Coronary artery (tissue), 2 donors: ENCODE data around the gene FCRL6.
A peak's percentile ranks its signal among the peaks of the same experiment; 100 is the strongest.

Source experiments
- DNase-seq: peaks from one replicate; pipeline ENCODE4 v3.0.0-alpha.2; 2017; ENCODE audit warnings: low spot score
- H3K27ac ChIP-seq, 2 donors: fragments of 200-600 bp; sonication (generic); one replicate each; pipeline ENCODE4 v1.5.1; 2016 to 2019
- H3K4me3 ChIP-seq: fragments of 200-600 bp; sonication (generic); 2 replicates; pipeline ENCODE4 v1.5.1; 2016; ENCODE audit warnings: mild to moderate bottlenecking, moderate library complexity
- TF ChIP-seq, protein P1 (sequence below): fragments of 200-600 bp; sonication (generic); IDR thresholded peaks from one replicate; pipeline ENCODE4 v1.5.1; 2019; ENCODE audit warnings: antibody characterized with exemption

The FCRL6 gene

DNA sequence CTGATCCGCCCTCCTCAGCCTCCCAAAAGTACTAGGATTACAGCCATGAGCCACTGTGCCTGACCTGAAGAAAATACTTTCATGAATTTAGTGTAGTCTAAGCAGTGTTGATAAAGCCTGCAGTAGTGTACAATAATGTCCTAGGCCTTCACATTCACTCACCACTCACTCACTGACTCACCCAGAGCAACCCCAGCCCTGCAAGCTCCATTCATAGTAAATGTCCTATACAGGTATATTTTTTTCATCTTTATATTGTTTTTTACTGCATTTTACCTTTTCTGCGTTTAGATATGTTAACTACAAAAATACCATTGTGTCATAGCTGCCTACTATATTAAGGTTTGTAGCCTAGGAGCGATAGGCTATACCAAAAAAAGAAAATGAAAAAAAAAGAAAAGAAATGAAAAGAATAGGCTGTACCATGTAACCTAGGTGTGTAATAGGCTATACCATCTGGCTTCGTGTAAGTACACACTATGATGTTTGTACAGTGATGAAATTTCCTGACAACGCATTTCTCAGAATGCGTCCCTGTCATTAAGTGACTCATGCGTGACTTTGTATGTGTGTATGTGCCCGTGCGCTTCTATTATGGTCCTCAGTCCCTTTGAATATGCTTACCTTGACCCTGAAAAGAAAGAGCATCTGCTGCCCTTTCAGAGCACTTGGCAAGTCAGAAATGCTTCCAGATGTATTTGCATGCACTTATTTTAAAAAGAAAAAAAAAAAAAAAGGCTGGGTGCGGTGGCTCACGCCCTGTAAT, 15.3 kb downstream of the FCRL6 start:
- DNase-seq = no peak
- Histone ChIP-seq H3K4me3 (no peak overlapping the region), H3K27ac (no peak overlapping the region)
- TF ChIP-seq, protein P1, sequence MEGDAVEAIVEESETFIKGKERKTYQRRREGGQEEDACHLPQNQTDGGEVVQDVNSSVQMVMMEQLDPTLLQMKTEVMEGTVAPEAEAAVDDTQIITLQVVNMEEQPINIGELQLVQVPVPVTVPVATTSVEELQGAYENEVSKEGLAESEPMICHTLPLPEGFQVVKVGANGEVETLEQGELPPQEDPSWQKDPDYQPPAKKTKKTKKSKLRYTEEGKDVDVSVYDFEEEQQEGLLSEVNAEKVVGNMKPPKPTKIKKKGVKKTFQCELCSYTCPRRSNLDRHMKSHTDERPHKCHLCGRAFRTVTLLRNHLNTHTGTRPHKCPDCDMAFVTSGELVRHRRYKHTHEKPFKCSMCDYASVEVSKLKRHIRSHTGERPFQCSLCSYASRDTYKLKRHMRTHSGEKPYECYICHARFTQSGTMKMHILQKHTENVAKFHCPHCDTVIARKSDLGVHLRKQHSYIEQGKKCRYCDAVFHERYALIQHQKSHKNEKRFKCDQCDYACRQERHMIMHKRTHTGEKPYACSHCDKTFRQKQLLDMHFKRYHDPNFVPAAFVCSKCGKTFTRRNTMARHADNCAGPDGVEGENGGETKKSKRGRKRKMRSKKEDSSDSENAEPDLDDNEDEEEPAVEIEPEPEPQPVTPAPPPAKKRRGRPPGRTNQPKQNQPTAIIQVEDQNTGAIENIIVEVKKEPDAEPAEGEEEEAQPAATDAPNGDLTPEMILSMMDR = no peak

DNA sequence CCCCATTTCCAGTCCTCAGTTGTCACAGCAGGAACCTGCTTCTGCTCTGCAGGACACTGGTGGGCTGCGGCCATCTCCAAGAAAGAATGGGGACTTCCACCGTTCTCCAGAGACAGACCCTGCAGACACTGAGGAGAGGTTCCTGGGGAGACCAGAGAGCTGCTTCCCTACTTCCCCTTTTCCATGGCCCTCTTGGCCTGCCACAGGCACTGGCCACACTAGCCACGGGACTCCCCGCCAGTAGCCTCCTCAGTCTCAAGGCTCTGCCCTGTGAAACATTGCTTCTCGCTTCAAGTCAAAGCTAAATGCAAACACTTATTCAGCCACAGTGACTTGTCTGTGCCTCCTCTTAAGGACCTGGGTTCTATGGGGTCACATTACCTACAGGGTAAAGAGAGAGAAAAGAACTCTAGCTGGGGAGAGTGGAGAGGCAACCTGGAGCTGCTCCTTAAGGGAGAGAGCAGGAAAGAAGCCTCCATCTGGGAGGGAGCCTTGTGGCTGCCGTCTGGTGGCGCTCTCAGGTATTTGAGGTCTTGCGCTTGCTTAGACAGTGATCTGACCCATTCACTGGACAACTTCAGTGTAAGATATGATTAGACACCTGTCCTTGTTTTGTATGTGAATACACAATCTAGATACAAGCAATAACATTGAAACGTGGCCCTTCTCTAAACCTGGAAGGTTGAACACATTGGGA, 19.2 kb downstream of the FCRL6 start:
- DNase-seq = no peak

DNA sequence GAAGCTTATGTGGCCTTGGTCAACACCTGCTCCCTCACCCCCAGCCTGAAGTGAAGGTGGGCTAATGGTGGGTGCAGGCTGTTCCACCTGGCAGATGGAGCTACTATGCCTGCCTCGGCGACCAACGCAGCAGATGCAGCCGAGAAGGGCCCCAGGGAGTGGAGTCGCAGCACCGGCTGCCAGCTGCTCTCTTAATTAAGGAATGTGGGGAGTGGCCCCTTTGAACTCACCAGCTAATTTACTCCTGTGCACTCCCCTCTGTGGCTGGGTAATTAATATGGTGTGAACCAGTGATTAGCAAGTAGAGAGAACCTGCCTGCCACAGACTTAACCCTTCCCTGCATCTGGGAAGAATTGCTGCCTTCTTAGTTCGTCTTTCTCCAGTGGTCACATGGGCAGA, 21.2 kb downstream of the FCRL6 start:
- Histone ChIP-seq H3K4me3 (no peak overlapping the region), H3K27ac (no peak overlapping the region)
- TF ChIP-seq, protein P1 = no peak
- DNase-seq = no peak

More for the DNA sequence above, 19.2 kb downstream of the FCRL6 start:
- H3K4me3 ChIP-seq = no peak overlapping the region
- no peak overlapping the region for H3K27ac ChIP-seq
- TF ChIP-seq, protein P1 = no peak

DNA sequence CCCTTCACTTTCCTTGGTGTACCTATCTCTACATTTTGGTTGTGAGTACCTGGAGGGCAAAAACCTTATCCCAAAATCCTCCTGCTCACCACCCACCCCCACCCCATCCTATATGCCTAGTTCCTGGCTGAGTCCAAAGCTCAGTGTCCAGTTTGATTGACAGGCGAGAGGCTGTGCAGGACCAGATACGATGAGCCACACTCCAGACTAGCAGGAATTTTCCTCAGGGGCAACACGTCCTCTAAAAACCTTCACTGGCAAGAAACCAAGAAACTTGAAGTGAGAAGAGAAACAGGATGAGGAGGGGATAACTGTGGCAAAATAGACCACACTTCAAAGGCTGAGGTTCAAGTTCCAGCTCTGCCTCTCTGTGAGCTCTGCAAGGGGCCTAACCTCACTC, 23.4 kb downstream of the FCRL6 start:
- no peak overlapping the region for H3K27ac ChIP-seq
- DNase-seq = no peak
- no peak overlapping the region for H3K4me3 ChIP-seq
- TF ChIP-seq, protein P1 = no peak

DNA sequence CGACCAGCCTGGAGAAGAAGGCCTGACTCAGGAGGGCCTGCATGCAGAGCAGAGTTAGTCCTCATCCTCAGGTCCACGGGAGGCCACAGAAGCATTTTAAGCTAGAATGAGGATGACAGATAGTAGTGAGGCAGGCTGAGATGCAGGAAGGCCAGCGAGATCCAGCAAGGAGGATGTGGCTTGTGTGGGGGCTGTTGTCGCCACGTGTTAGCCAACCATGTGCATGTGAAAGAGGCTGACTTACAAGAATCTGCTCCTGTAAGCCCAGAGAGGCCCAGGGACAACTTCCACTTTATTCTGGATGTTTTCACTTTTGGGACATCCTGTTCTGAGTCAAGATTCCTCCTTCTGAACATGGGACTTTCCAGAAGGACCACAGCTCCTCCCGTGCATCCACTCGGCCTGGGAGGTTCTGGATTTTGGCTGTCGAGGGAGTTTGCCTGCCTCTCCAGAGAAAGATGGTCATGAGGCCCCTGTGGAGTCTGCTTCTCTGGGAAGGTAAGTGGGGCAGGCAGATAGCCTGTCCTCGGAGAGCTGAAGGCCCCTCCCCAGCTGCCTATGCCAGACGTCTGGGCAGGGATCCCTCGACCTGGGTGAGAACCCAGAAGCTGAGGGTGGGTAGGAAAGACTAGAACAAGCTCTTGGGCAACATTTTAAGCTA, 24.4 kb downstream of the FCRL6 start, which contains the start of gene SLAMF8:
TSS of gene SLAMF8 (plus strand) at position 433 of the 661 bp plus-strand sequence. CDS start at position 459, 26 bp downstream.
- Histone ChIP-seq H3K4me3 (peak within 1 kb of the TSS; percentile 42), H3K27ac (peak within 1 kb of the TSS in 1 of 2 donors; percentile 45)
- TF ChIP-seq, protein P1 = no peak
- DNase-seq = no peak

DNA sequence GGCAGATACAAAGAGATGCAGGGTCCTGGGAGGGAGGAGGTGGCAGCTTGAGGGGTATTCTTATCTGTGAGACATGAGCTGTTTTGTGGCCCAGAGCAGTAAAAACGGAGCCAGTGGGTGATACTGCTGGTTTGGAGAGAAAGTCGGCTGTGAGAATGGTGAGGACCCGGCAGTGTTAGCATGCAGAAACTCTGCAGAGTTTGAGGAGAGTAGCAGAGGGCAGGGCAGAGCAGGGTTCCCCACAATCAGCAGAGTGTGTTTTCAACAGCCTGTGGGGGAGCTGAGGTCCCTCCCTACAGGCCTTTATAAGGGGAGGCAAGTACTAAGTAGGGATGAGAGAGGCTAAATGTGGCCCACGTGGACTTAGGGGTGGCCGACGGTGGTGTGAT, 24.9 kb downstream of the FCRL6 start:
- H3K27ac ChIP-seq = peak overlapping the region in 1 of 2 donors; percentile 45
- TF ChIP-seq, protein P1 = no peak
- DNase-seq = no peak
- H3K4me3 ChIP-seq = peak overlapping the region; percentile 42
